Measurements from ENCODE around the gene SMIM30.

Gene SMIM30

GRCh38 chr7:113083816-113084495 lies 34.4 kb downstream of the SMIM30 start:
- TF ChIP-seq, protein P1, sequence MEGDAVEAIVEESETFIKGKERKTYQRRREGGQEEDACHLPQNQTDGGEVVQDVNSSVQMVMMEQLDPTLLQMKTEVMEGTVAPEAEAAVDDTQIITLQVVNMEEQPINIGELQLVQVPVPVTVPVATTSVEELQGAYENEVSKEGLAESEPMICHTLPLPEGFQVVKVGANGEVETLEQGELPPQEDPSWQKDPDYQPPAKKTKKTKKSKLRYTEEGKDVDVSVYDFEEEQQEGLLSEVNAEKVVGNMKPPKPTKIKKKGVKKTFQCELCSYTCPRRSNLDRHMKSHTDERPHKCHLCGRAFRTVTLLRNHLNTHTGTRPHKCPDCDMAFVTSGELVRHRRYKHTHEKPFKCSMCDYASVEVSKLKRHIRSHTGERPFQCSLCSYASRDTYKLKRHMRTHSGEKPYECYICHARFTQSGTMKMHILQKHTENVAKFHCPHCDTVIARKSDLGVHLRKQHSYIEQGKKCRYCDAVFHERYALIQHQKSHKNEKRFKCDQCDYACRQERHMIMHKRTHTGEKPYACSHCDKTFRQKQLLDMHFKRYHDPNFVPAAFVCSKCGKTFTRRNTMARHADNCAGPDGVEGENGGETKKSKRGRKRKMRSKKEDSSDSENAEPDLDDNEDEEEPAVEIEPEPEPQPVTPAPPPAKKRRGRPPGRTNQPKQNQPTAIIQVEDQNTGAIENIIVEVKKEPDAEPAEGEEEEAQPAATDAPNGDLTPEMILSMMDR (conservative IDR thresholded peaks at IDR 0.05; ENCODE audit: low read depth) = no peak
- ChIA-PET POLR2A (ENCODE audit: low non-redundant PET) (no interaction called here), CTCF (no interaction called here)
- H3K27ac ChIP-seq = no peak overlapping the region
- DNase-seq (ENCODE audit: low spot score) = no peak

- no peak overlapping the region for H3K27ac ChIP-seq
- TF ChIP-seq, protein P1 (conservative IDR thresholded peaks at IDR 0.05; ENCODE audit: low read depth) = no peak
- POLR2A ChIA-PET (ENCODE audit: low non-redundant PET) = no interaction called here
- CTCF ChIA-PET = no interaction called here
- no peak for DNase-seq (ENCODE audit: low spot score)
Observed at GRCh38 chr7:113083132-113083815, 35.1 kb downstream of the SMIM30 start.

GRCh38 chr7:113078331-113078730 lies 40.0 kb downstream of the SMIM30 start:
- ChIA-PET POLR2A (ENCODE audit: low non-redundant PET) (no interaction called here), CTCF (interaction anchor here (0.6 kb wide), 1 partner anchor 17 kb away, joined by 4 read pairs; no protein-coding TSS in a partner anchor)
- DNase-seq (ENCODE audit: low spot score) = no peak
- TF ChIP-seq, protein P1 (conservative IDR thresholded peaks at IDR 0.05; ENCODE audit: low read depth) = no peak
- H3K27ac ChIP-seq = no peak overlapping the region

GRCh38 chr7:113076703-113077102 lies 41.7 kb downstream of the SMIM30 start:
- no peak for DNase-seq (ENCODE audit: low spot score)
- CTCF ChIA-PET = interaction anchor here (0.6 to 1.4 kb wide), 3 partner anchors 9 to 1437 kb away, joined by 3 to 5 read pairs (median 3); no protein-coding TSS in a partner anchor

GRCh38 chr7:113071465-113071864 lies 46.9 kb downstream of the SMIM30 start:
- no peak overlapping the region for H3K27ac ChIP-seq
- no peak for DNase-seq (ENCODE audit: low spot score)
- TF ChIP-seq, protein P1 (conservative IDR thresholded peaks at IDR 0.05; ENCODE audit: low read depth) = no peak
- POLR2A ChIA-PET (ENCODE audit: low non-redundant PET) = no interaction called here
- CTCF ChIA-PET = interaction anchor here (0.9 kb wide), 1 partner anchor 29 kb away, joined by 3 read pairs; no protein-coding TSS in a partner anchor

More at GRCh38 chr7:113076703-113077102, 41.7 kb downstream of the SMIM30 start:
- no peak overlapping the region for H3K27ac ChIP-seq
- POLR2A ChIA-PET (ENCODE audit: low non-redundant PET) = no interaction called here
- TF ChIP-seq, protein P1 (conservative IDR thresholded peaks at IDR 0.05; ENCODE audit: low read depth) = no peak
